Psoas muscle (tissue), 8 donors: ENCODE data around the gene MLLT10. TPM values are rescaled to one million over a fixed set of nuclear protein-coding genes. Genes with fewer than 3 reads are reported as not detected.
"Not testable (repeated sequence)": the region's sequence is repeated elsewhere in the genome, so short reads cannot be mapped to it uniquely, and the experiment has no call there.

Experiments used
- ATAC-seq, 4 donors: fragments of 200-7000 bp; cut with Tn5 transposase; one replicate each; pipeline ENCODE4 v1.9.1; 2020; ENCODE audit warnings: moderate library complexity in 3 of 4, mild to moderate bottlenecking in 2 of 4
- DNase-seq, 2 donors: peaks; one replicate each; pipeline ENCODE4 v3.0.0-alpha.2; 2020
- H3K27ac ChIP-seq: fragments of 200-600 bp; one replicate; pipeline ENCODE4 v1.8.0; 2022
- H3K27me3 ChIP-seq, 3 donors: fragments of 200-600 bp in 1 of 3; one replicate each; pipeline versions ENCODE4 v1.6.1 to v1.8.0; 2013 to 2022; ENCODE audit warnings: low read length in 2 of 3, mild to moderate bottlenecking in 2 of 3, moderate library complexity in 1 of 3; ENCODE audit not compliant: insufficient read depth in 3 of 3
- H3K36me3 ChIP-seq, 2 donors: fragments of 200-600 bp in 1 of 2; one replicate each; pipeline versions ENCODE4 v1.6.1 to v1.8.0; 2013 to 2022; ENCODE audit warnings: low read depth in 1 of 2, mild to moderate bottlenecking in 1 of 2, moderate library complexity in 1 of 2; ENCODE audit not compliant: insufficient read depth in 1 of 2
- H3K4me1 ChIP-seq: fragments of 200-600 bp; one replicate; pipeline ENCODE4 v1.8.0; 2022
- H3K4me3 ChIP-seq: fragments of 200-600 bp; one replicate; pipeline ENCODE4 v1.8.0; 2022; ENCODE audit warnings: mild to moderate bottlenecking
- H3K9me3 ChIP-seq: fragments of 200-600 bp; one replicate; pipeline ENCODE4 v1.8.0; 2022
- WGBS, 3 donors: extraction: QIAGEN DNeasy Blood & Tissue Kit; methylation state at CpG; one replicate each; pipeline versions ENCODE4 v1.1.6 to v1.1.7; 2013; 5-methylcytosine and 5-hydroxymethylcytosine counted together
- intact Hi-C, 2 donors: fragments of 100-400 bp; cut with DNase I; formaldehyde crosslinking; loops; one replicate each; pipeline versions ENCODE4 v1.11.0 to v1.14.2; 2022
- polyA plus RNA-seq, 3 donors: library from polyadenylated mRNA; stranded (reverse); fragments of 200-250 nt; gene quantifications; one replicate each; pipeline ENCODE4 v1.2.3, GENCODE V29; 2013
- total RNA-seq, 4 donors: library from RNA; stranded (reverse); fragmentation: NEBNext Ultra II Directional in 2 of 4; extraction: Animal tissue kit (Norgen Biotek cat#: 25700) in 2 of 4; gene quantifications; one replicate each; pipeline versions ENCODE4 v1.2.1 to v1.2.4, GENCODE V29; 2021 to 2023
- TF ChIP-seq, protein P1 (sequence below): fragments of 200-600 bp; IDR thresholded peaks from one replicate; pipeline ENCODE4 v1.8.0; 2022; ENCODE audit warnings: antibody characterized with exemption
- donor health status: healthy with polysubstance abuse.
- donor health status: DM: no; HTN: no; CAD: no; lungs with moderate emphysema.
- donor health status: Bipolar disorder and iron deficiency.
- donor health status: healthy.
- donor health status: DM: yes; HTN: yes; CAD: no.
- donor health status: DM: no; HTN: no; CAD: no.
- donor health status: DM: no; HTN: no; CAD: no.
- donor health status: DM: yes; HTN: yes; CAD: no.

Gene MLLT10
- total and polyA plus RNA-seq, 7 donors: 9.6 to 21.1 (median 13.3) TPM

DNA sequence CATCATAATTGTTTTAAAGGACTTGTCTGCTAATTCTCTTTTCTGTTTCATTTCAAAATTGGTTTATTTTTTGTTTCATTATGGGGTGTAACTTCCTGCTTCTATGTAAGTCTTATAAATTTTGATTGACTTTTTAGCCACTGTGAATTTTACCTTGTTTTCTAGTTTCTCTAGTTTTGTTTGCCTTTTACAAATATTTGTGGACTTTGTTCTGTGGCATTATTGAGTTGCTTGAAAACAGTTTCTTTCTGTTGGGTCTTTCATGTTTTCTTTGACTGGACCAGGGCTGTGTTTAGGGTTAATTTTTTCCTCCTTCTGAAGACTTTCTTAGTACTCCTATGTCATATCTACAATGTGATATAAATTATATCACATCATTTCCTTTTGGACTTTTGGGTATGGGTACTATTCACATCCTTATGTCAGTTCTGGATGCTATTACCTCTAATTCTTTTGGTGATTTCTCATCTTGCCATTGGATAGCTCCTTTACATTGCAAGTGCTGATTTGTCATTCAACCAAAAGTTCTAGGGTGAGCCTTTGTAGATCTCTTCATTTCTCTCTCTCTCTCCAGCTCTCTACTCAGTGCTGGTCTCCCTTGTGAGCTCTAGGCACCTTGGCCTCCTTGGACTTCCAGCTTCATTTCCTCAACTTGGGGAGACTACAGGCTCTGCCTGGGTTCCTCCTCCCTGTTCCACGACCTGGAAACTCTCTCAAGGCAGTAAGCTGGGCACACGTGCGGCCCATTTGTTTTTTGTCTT, 36.9 kb downstream of the MLLT10 start:
- WGBS, 3 donors: 51 to 67% (median 62%) methylated on average over 3 of the region's 3 CpGs
- peaks cover 31% of the 10 kb centered on the region for H3K4me1 ChIP-seq
- intact Hi-C loops: no loop called here

DNA sequence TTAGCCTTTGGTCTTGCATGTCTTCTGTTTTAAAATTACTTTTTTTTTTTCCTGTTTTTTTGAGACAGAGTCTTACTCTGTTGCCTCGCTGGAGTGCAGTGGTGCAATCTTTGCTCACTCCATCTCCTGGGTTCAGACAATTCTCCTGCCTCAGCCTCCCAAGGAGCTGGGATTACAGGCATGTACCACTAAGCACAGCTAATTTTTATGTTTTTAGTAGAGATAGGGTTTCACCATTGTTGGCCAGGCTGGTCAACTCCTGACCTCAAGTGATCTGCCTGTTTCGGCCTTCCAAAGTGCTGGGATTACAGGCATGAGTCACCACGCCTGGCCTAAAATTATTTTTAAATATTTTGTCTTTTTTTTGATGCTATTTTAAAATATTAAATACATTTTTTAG, 38.5 kb downstream of the MLLT10 start:
- no peak overlapping the region for H3K4me3 ChIP-seq
- ATAC-seq (peak; percentile 52 to 86 (median 61)), DNase-seq (peak; percentile 43 to 66)
- no peaks in the 10 kb centered on the region for H3K9me3 ChIP-seq
- H3K36me3 ChIP-seq: no peaks in the 10 kb centered on the region
- H3K4me1 ChIP-seq: peaks cover 31% of the 10 kb centered on the region
- intact Hi-C loops: no loop called here
- H3K27me3 ChIP-seq: no peaks in the 10 kb centered on the region
- H3K27ac ChIP-seq: no peak overlapping the region
- 29 to 44% (median 31%) methylated on average over 3 of the region's 3 CpGs for whole genome bisulfite sequencing, 3 donors
- TF ChIP-seq, protein P1, sequence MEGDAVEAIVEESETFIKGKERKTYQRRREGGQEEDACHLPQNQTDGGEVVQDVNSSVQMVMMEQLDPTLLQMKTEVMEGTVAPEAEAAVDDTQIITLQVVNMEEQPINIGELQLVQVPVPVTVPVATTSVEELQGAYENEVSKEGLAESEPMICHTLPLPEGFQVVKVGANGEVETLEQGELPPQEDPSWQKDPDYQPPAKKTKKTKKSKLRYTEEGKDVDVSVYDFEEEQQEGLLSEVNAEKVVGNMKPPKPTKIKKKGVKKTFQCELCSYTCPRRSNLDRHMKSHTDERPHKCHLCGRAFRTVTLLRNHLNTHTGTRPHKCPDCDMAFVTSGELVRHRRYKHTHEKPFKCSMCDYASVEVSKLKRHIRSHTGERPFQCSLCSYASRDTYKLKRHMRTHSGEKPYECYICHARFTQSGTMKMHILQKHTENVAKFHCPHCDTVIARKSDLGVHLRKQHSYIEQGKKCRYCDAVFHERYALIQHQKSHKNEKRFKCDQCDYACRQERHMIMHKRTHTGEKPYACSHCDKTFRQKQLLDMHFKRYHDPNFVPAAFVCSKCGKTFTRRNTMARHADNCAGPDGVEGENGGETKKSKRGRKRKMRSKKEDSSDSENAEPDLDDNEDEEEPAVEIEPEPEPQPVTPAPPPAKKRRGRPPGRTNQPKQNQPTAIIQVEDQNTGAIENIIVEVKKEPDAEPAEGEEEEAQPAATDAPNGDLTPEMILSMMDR: no peak

More for the DNA sequence above, 36.9 kb downstream of the MLLT10 start:
- Histone ChIP-seq H3K4me3 (no peak overlapping the region), H3K27ac (no peak overlapping the region), H3K36me3 (no peaks in the 10 kb centered on the region), H3K9me3 (no peaks in the 10 kb centered on the region), H3K27me3 (no peaks in the 10 kb centered on the region)
- TF ChIP-seq, protein P1: no peak
- ATAC-seq (no peak), DNase-seq (no peak)

DNA sequence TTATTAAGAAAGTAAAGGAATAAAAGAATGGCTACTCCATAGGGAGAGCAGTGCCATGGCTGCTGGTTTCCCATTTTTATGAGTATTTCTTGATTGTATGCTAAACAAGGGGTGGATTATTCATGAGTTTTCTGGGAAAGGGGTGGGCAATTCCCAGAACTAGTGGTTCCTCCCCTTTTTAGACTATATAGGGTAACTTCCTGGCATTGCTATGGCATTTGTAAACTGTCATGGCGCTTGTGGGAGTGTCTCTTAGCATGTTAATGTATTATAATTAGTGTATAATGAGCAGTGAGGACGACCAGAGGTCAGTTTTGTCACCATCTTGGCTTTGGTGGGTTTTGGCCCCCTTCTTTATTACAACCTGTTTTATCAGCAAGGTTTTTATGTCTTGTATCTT, 40.5 kb downstream of the MLLT10 start:
- H3K36me3 ChIP-seq, ATAC-seq, H3K4me3 ChIP-seq, H3K27me3 ChIP-seq, intact Hi-C loops, DNase-seq, H3K27ac ChIP-seq, H3K9me3 ChIP-seq: not testable (repeated sequence)
- H3K4me1 ChIP-seq: peaks cover 27% of the 10 kb centered on the region
- 89 to 97% (median 95%) methylated on average over 2 of the region's 2 CpGs for WGBS, 3 donors

DNA sequence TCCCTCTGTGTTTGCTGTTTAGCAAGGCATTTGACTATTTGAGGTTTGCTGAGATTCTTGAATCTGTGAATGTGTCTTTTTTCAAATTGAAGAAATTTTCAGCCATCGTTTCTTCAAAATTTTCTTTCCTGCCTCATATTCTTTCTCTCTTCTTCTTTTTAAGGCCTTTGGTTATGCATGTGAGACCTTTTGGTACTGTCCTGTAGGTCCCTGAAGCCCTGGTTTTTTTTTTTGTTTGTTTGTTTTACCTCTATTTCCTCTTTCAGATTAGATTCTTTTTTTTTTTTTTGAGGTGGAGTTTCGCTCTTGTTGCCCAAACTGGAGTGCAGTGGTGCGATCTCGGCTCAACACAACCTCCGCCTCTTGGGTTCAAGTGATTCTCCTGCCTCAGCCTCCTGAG, 45.3 kb downstream of the MLLT10 start:
- H3K4me3 ChIP-seq: no peak overlapping the region
- H3K27me3 ChIP-seq: no peaks in the 10 kb centered on the region
- TF ChIP-seq, protein P1: no peak
- H3K36me3 ChIP-seq: no peaks in the 10 kb centered on the region
- H3K9me3 ChIP-seq: no peaks in the 10 kb centered on the region
- DNase-seq: no peak
- intact Hi-C loops: no loop called here
- peaks cover 6% of the 10 kb centered on the region for H3K4me1 ChIP-seq
- no peak for ATAC-seq
- H3K27ac ChIP-seq: no peak overlapping the region
- WGBS, 3 donors: 96 to 98% (median 96%) methylated on average over 5 of the region's 5 CpGs

DNA sequence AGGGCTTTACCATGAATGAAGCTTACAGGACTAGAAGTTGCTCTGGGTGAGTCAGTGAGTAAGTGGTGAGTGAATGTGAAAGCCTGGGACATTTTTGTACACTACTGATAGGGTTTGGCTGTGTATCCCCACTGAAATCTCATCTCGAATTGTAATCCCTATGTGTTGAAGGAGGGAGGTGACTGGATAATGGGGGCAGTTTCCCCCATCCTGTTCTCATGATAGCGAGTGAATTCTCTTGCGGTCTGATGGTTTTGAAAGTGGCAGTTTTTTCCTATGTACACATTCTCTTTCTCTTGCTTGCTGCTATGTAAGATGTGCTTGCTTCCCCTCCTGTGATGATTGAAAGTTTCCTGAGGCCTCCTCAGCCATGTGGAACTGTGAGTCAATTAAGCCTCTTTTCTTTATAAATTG, 47.4 kb downstream of the MLLT10 start:
- 84 to 95% (median 91%) methylated on average over 3 of the region's 3 CpGs for WGBS, 3 donors
- H3K9me3 ChIP-seq, DNase-seq, H3K27ac ChIP-seq, H3K27me3 ChIP-seq, intact Hi-C loops, H3K36me3 ChIP-seq, H3K4me1 ChIP-seq, H3K4me3 ChIP-seq, ATAC-seq: not testable (repeated sequence)
